ENCODE results near the gene CFLAR. TPM values are rescaled to one million over a fixed set of nuclear protein-coding genes. Genes with fewer than 3 reads are reported as not detected.

CFLAR gene
- total and polyA plus RNA-seq, 2 of the 13 experiments (the other 11 are each of a cell fraction or from before 2014, with no cell fraction given): 43.8 to 92.1 TPM

DNA sequence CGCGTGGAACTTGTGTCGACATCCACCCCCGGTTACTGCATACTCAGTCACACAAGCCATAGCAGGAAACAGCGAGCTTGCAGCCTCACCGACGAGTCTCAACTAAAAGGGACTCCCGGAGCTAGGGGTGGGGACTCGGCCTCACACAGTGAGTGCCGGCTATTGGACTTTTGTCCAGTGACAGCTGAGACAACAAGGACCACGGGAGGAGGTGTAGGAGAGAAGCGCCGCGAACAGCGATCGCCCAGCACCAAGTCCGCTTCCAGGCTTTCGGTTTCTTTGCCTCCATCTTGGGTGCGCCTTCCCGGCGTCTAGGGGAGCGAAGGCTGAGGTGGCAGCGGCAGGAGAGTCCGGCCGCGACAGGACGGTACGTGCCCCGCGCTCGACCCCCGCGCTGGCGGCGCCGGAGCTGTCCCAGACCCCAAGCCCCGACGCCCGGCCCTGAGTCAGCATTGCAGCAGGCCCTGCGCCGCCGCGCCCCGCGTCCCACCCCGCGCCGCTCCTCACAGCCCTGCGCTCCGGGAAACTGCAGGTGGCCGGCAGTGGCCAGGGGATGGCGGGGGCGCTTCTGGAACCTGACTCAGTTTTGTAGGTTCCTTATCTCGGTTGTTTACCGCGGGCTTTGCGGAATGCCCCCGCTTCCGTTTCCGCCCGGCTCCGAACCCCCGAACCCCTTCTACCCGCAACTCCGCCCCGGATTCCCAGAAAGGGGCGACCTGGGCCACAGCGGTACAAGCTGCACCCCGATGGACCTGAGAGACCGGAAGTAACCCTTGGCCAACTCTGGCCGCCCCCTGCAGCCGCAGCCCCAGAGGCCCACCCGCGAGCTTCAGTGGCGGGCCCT is at the start of gene CFLAR (continued):
- TF ChIP-seq POLR2G (IDR thresholded peaks at IDR 0.05; ENCODE audit: low read depth, low read length) (peak; percentile 76), GPBP1L1 (CRISPR knock-in tag; IDR thresholded peaks at IDR 0.05) (no peak), MAFG (CRISPR knock-in tag; IDR thresholded peaks at IDR 0.05) (peak; percentile 79), ATF4 (CRISPR knock-in tag; IDR thresholded peaks at IDR 0.05) (peak in 1 of 2 experiments; percentile 53; a peak in 1 of 4 replicates), MYC (CRISPR knock-in tag; IDR thresholded peaks at IDR 0.05; ENCODE audit: borderline replicate concordance) (peak; percentile 73), TSC22D2 (CRISPR knock-in tag; IDR thresholded peaks at IDR 0.05; ENCODE audit: borderline replicate concordance) (no peak), ZNF180 (CRISPR knock-in tag; IDR thresholded peaks at IDR 0.05; ENCODE audit: borderline replicate concordance, low read depth) (no peak), AGO2 (optimal IDR thresholded peaks at IDR 0.05; ENCODE audit: low read depth, low read length) (peak; percentile 98), TERF1 (CRISPR knock-in tag; IDR thresholded peaks at IDR 0.05) (no peak; the same call in 1 of the 2 replicates), ZNF3 (CRISPR knock-in tag; IDR thresholded peaks at IDR 0.05) (no peak), TFAP4 (IDR thresholded peaks at IDR 0.05; ENCODE audit: borderline replicate concordance, low read depth) (peak; percentile 98), KDM2A (CRISPR knock-in tag; IDR thresholded peaks at IDR 0.05; ENCODE audit: borderline replicate concordance, low read depth) (peak; percentile 81), ZNF576 (CRISPR knock-in tag; IDR thresholded peaks at IDR 0.05) (no peak), NRL (CRISPR knock-in tag; IDR thresholded peaks at IDR 0.05; ENCODE audit: borderline replicate concordance) (no peak; the same call in none of the 2 replicates), ZNF782 (CRISPR knock-in tag; IDR thresholded peaks at IDR 0.05; ENCODE audit: borderline replicate concordance) (peak; percentile 71)
- TF ChIP-seq, protein P1, sequence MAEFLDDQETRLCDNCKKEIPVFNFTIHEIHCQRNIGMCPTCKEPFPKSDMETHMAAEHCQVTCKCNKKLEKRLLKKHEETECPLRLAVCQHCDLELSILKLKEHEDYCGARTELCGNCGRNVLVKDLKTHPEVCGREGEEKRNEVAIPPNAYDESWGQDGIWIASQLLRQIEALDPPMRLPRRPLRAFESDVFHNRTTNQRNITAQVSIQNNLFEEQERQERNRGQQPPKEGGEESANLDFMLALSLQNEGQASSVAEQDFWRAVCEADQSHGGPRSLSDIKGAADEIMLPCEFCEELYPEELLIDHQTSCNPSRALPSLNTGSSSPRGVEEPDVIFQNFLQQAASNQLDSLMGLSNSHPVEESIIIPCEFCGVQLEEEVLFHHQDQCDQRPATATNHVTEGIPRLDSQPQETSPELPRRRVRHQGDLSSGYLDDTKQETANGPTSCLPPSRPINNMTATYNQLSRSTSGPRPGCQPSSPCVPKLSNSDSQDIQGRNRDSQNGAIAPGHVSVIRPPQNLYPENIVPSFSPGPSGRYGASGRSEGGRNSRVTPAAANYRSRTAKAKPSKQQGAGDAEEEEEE (CRISPR knock-in tag; IDR thresholded peaks at IDR 0.05; ENCODE audit: borderline replicate concordance): no peak
- TF ChIP-seq, protein P2, sequence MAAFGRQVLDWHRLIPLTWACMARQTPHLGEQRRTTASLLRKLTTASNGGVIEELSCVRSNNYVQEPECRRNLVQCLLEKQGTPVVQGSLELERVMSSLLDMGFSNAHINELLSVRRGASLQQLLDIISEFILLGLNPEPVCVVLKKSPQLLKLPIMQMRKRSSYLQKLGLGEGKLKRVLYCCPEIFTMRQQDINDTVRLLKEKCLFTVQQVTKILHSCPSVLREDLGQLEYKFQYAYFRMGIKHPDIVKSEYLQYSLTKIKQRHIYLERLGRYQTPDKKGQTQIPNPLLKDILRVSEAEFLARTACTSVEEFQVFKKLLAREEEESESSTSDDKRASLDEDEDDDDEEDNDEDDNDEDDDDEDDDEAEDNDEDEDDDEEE (CRISPR knock-in tag; IDR thresholded peaks at IDR 0.05): no peak
- TF ChIP-seq, protein P3, sequence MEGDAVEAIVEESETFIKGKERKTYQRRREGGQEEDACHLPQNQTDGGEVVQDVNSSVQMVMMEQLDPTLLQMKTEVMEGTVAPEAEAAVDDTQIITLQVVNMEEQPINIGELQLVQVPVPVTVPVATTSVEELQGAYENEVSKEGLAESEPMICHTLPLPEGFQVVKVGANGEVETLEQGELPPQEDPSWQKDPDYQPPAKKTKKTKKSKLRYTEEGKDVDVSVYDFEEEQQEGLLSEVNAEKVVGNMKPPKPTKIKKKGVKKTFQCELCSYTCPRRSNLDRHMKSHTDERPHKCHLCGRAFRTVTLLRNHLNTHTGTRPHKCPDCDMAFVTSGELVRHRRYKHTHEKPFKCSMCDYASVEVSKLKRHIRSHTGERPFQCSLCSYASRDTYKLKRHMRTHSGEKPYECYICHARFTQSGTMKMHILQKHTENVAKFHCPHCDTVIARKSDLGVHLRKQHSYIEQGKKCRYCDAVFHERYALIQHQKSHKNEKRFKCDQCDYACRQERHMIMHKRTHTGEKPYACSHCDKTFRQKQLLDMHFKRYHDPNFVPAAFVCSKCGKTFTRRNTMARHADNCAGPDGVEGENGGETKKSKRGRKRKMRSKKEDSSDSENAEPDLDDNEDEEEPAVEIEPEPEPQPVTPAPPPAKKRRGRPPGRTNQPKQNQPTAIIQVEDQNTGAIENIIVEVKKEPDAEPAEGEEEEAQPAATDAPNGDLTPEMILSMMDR (CRISPR knock-in tag; IDR thresholded peaks at IDR 0.05): peak; percentile 22; the same call in 1 of the 2 replicates
